ENCODE data around the gene ZNF490. TPM values are rescaled to one million over a fixed set of nuclear protein-coding genes. Genes with fewer than 3 reads are reported as not detected.

The ZNF490 gene
- total and polyA plus RNA-seq, 2 experiments from 2014 or later: 2.7 to 4.0 TPM

- H3F3A ChIP-seq (ENCODE audit: insufficient read depth): peaks cover 32% of the 10 kb centered on the region
- no peak overlapping the region for H3K4me3 ChIP-seq
- H3K9me2 ChIP-seq (ENCODE audit: insufficient read depth): no peaks in the 10 kb centered on the region
- no peaks in the 10 kb centered on the region; the same call in 1 of the 2 replicates for H3K36me3 ChIP-seq (ENCODE audit: low read depth)
- H3K27ac ChIP-seq: no peak overlapping the region
- no peaks in the 10 kb centered on the region for H3K9me3 ChIP-seq (ENCODE audit: low read depth)
- TF ChIP-seq EZH2 (IDR thresholded peaks at IDR 0.05; ENCODE audit: insufficient read depth, poor library complexity, severe bottlenecking): no peak
- TF ChIP-seq EZH2phosphoT487 (IDR thresholded peaks at IDR 0.05; ENCODE audit: insufficient read depth, low read depth): no peak
- H2AFZ ChIP-seq: no peak overlapping the region
- peaks cover 28% of the 10 kb centered on the region for H3K4me1 ChIP-seq (ENCODE audit: insufficient read depth)
- WGBS, 2 experiments (ENCODE audit: low coverage in 1 of 2, low lambda C conversion rate in 2 of 2, missing lambda C conversion rate in 2 of 2): 98 to 100% methylated on average over 4 of the region's 4 CpGs
- DNase-seq: no peak
- in situ Hi-C loops (cut with MboI): no loop called here
- peaks cover 7% of the 10 kb centered on the region; the same call in 1 of the 2 replicates for H4K20me1 ChIP-seq (ENCODE audit: insufficient read depth)
- no peak overlapping the region for H3K9ac ChIP-seq
- H3K27me3 ChIP-seq (replicated peaks; ENCODE audit: insufficient read depth): no peaks in the 10 kb centered on the region
- H3K4me2 ChIP-seq (ENCODE audit: unreplicated experiment): no peak overlapping the region
- peaks cover 93% of the 10 kb centered on the region for H3K79me2 ChIP-seq (ENCODE audit: insufficient read depth)
Observed at GRCh38 chr19:12617646-12618045, 7.0 kb upstream of the ZNF490 start.

DNA sequence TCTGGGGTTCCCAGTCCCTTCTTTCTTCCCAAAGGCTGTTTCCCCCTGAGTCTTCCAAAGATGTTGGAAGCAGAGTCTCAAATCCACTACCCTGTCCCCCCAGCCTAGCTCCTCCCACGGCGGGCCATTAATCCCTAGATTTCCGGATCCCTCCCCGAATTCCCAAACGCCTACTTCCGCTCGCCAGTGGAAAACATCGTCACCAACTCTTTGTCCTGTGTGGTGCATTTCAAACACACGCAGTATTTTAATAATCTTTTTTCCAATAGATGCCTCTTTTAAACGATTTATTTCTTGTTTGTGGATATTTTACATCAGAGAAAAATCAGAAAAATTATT is 717 bp upstream of the ZNF490 start:
- in situ Hi-C loops (cut with MboI): no loop called here

GRCh38 chr19:12607631-12608030 is 3.0 kb downstream of the ZNF490 start:
- no peaks in the 10 kb centered on the region for H3K27me3 ChIP-seq (replicated peaks; ENCODE audit: insufficient read depth)
- H3K9ac ChIP-seq: no peak overlapping the region
- no peak overlapping the region for H3K27ac ChIP-seq
- no peak overlapping the region for H3K4me2 ChIP-seq (ENCODE audit: unreplicated experiment)
- peaks cover 55% of the 10 kb centered on the region for H3K79me2 ChIP-seq (ENCODE audit: insufficient read depth)
- TF ChIP-seq EZH2 (IDR thresholded peaks at IDR 0.05; ENCODE audit: insufficient read depth, poor library complexity, severe bottlenecking) (no peak), EZH2phosphoT487 (IDR thresholded peaks at IDR 0.05; ENCODE audit: insufficient read depth, low read depth) (no peak)
- DNase-seq: no peak
- no peak overlapping the region for H2AFZ ChIP-seq
- peaks cover 5% of the 10 kb centered on the region for H3K36me3 ChIP-seq (ENCODE audit: low read depth)
- H4K20me1 ChIP-seq (ENCODE audit: insufficient read depth): no peaks in the 10 kb centered on the region
- H3K9me3 ChIP-seq (ENCODE audit: low read depth): no peaks in the 10 kb centered on the region
- H3K4me1 ChIP-seq (ENCODE audit: insufficient read depth): peaks cover 7% of the 10 kb centered on the region; the same call in 1 of the 2 replicates
- WGBS, 2 experiments (ENCODE audit: low coverage in 1 of 2, low lambda C conversion rate in 2 of 2, missing lambda C conversion rate in 2 of 2): 93 to 98% methylated on average over 3 of the region's 3 CpGs
- H3F3A ChIP-seq (ENCODE audit: insufficient read depth): peaks cover 3% of the 10 kb centered on the region; the same call in 1 of the 2 replicates
- in situ Hi-C loops (cut with MboI): no loop called here
- no peak overlapping the region for H3K4me3 ChIP-seq
- no peaks in the 10 kb centered on the region for H3K9me2 ChIP-seq (ENCODE audit: insufficient read depth)

More for the DNA sequence above, 717 bp upstream of the ZNF490 start:
- Histone ChIP-seq H3K36me3 (ENCODE audit: low read depth) (peaks cover 5% of the 10 kb centered on the region), H3K27me3 (replicated peaks; ENCODE audit: insufficient read depth) (no peaks in the 10 kb centered on the region), H3K9me2 (ENCODE audit: insufficient read depth) (no peaks in the 10 kb centered on the region), H3K27ac (peak overlapping the region; percentile 93), H3K4me2 (ENCODE audit: unreplicated experiment) (peak overlapping the region; percentile 93), H3K4me1 (ENCODE audit: insufficient read depth) (peaks cover 16% of the 10 kb centered on the region), H3F3A (ENCODE audit: insufficient read depth) (peaks cover 17% of the 10 kb centered on the region), H3K79me2 (ENCODE audit: insufficient read depth) (peaks cover 87% of the 10 kb centered on the region), H3K9me3 (ENCODE audit: low read depth) (no peaks in the 10 kb centered on the region), H2AFZ (peak overlapping the region; percentile 99), H4K20me1 (ENCODE audit: insufficient read depth) (peaks cover 6% of the 10 kb centered on the region; the same call in 1 of the 2 replicates), H3K4me3 (peak overlapping the region; percentile 91), H3K9ac (peak overlapping the region; percentile 98)
- peak; percentile 95 for DNase-seq
- WGBS, 2 experiments (ENCODE audit: low coverage in 1 of 2, low lambda C conversion rate in 2 of 2, missing lambda C conversion rate in 2 of 2): 1 to 3% methylated on average over 10 of the region's 10 CpGs
- no peak for TF ChIP-seq EZH2phosphoT487 (IDR thresholded peaks at IDR 0.05; ENCODE audit: insufficient read depth, low read depth)
- TF ChIP-seq EZH2 (IDR thresholded peaks at IDR 0.05; ENCODE audit: insufficient read depth, poor library complexity, severe bottlenecking): no peak

- Histone ChIP-seq H3K36me3 (ENCODE audit: low read depth) (peaks cover 5% of the 10 kb centered on the region), H2AFZ (no peak overlapping the region), H3K4me1 (ENCODE audit: insufficient read depth) (peaks cover 7% of the 10 kb centered on the region; the same call in 1 of the 2 replicates), H3K27me3 (replicated peaks; ENCODE audit: insufficient read depth) (no peaks in the 10 kb centered on the region), H3K9ac (no peak overlapping the region), H3K4me3 (no peak overlapping the region), H3F3A (ENCODE audit: insufficient read depth) (peaks cover 3% of the 10 kb centered on the region; the same call in 1 of the 2 replicates), H4K20me1 (ENCODE audit: insufficient read depth) (no peaks in the 10 kb centered on the region), H3K4me2 (ENCODE audit: unreplicated experiment) (no peak overlapping the region), H3K9me2 (ENCODE audit: insufficient read depth) (no peaks in the 10 kb centered on the region), H3K79me2 (ENCODE audit: insufficient read depth) (peaks cover 46% of the 10 kb centered on the region), H3K27ac (no peak overlapping the region), H3K9me3 (ENCODE audit: low read depth) (no peaks in the 10 kb centered on the region)
- TF ChIP-seq EZH2 (IDR thresholded peaks at IDR 0.05; ENCODE audit: insufficient read depth, poor library complexity, severe bottlenecking) (no peak), EZH2phosphoT487 (IDR thresholded peaks at IDR 0.05; ENCODE audit: insufficient read depth, low read depth) (no peak)
- DNase-seq: peak; percentile 20
- WGBS, 2 experiments (ENCODE audit: low coverage in 1 of 2, low lambda C conversion rate in 2 of 2, missing lambda C conversion rate in 2 of 2): 95 to 100% methylated on average over 1 of the region's 1 CpG
- in situ Hi-C loops (cut with MboI): no loop called here
Observed at GRCh38 chr19:12606796-12607195, 3.8 kb downstream of the ZNF490 start.

- H3F3A ChIP-seq (ENCODE audit: insufficient read depth): no peaks in the 10 kb centered on the region
- H3K27ac ChIP-seq: no peak overlapping the region
- H3K9ac ChIP-seq: no peak overlapping the region
- H3K4me2 ChIP-seq (ENCODE audit: unreplicated experiment): no peak overlapping the region
- H3K4me1 ChIP-seq (ENCODE audit: insufficient read depth): no peaks in the 10 kb centered on the region
- WGBS, 2 experiments (ENCODE audit: low coverage in 1 of 2, low lambda C conversion rate in 2 of 2, missing lambda C conversion rate in 2 of 2): 50 to 59% methylated on average over 1 of the region's 1 CpG
- H3K79me2 ChIP-seq (ENCODE audit: insufficient read depth): peaks cover 22% of the 10 kb centered on the region
- in situ Hi-C loops (cut with MboI): no loop called here
- TF ChIP-seq EZH2 (IDR thresholded peaks at IDR 0.05; ENCODE audit: insufficient read depth, poor library complexity, severe bottlenecking) (no peak), EZH2phosphoT487 (IDR thresholded peaks at IDR 0.05; ENCODE audit: insufficient read depth, low read depth) (no peak)
- DNase-seq: no peak
- no peaks in the 10 kb centered on the region for H3K9me2 ChIP-seq (ENCODE audit: insufficient read depth)
- H4K20me1 ChIP-seq (ENCODE audit: insufficient read depth): no peaks in the 10 kb centered on the region
- peaks cover 5% of the 10 kb centered on the region for H3K36me3 ChIP-seq (ENCODE audit: low read depth)
- no peak overlapping the region for H3K4me3 ChIP-seq
- no peaks in the 10 kb centered on the region for H3K9me3 ChIP-seq (ENCODE audit: low read depth)
- no peak overlapping the region for H2AFZ ChIP-seq
- no peaks in the 10 kb centered on the region for H3K27me3 ChIP-seq (replicated peaks; ENCODE audit: insufficient read depth)
Observed at GRCh38 chr19:12603714-12604113, 6.9 kb downstream of the ZNF490 start.
